Germinal center (tissue), 1 donor: ENCODE data around the gene SHBG.
A peak's percentile ranks its signal among the peaks of the same experiment; 100 is the strongest.
"Not testable (repeated sequence)": the region's sequence is repeated elsewhere in the genome, so short reads cannot be mapped to it uniquely, and the experiment has no call there.

Source experiments
- DNase-seq: peaks from one replicate; pipeline ENCODE4 v3.0.0; 2012; ENCODE audit warnings: mixed read lengths, low spot score

Gene SHBG, protein sequence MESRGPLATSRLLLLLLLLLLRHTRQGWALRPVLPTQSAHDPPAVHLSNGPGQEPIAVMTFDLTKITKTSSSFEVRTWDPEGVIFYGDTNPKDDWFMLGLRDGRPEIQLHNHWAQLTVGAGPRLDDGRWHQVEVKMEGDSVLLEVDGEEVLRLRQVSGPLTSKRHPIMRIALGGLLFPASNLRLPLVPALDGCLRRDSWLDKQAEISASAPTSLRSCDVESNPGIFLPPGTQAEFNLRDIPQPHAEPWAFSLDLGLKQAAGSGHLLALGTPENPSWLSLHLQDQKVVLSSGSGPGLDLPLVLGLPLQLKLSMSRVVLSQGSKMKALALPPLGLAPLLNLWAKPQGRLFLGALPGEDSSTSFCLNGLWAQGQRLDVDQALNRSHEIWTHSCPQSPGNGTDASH

DNA sequence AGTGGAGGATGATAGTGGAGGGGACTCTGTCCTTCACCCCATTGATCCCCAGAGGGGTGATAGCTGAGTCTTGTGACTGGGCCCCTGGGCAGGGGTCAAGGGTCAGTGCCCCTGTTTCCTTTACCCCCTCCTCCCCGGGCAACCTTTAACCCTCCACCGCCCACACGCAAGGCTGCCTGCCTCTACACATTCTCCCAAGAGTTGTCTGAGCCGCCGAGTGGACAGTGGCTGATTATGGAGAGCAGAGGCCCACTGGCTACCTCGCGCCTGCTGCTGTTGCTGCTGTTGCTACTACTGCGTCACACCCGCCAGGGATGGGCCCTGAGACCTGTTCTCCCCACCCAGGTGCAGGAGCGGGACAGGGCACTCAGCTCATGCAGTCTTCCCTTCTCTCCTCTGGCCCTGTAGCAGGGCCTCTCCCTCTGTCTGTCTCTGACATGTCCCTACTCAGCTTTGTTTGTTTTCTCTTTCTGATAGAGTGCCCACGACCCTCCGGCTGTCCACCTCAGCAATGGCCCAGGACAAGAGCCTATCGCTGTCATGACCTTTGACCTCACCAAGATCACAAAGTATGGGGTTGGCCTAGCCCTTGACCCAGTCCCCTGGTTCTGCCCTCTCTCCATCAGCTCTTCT is at the start of gene SHBG:
Gene SHBG (plus strand): TSS at position 197 of the 633 bp plus-strand sequence. CDS start 38 bp downstream, at position 235.
- no peak for DNase-seq

DNA sequence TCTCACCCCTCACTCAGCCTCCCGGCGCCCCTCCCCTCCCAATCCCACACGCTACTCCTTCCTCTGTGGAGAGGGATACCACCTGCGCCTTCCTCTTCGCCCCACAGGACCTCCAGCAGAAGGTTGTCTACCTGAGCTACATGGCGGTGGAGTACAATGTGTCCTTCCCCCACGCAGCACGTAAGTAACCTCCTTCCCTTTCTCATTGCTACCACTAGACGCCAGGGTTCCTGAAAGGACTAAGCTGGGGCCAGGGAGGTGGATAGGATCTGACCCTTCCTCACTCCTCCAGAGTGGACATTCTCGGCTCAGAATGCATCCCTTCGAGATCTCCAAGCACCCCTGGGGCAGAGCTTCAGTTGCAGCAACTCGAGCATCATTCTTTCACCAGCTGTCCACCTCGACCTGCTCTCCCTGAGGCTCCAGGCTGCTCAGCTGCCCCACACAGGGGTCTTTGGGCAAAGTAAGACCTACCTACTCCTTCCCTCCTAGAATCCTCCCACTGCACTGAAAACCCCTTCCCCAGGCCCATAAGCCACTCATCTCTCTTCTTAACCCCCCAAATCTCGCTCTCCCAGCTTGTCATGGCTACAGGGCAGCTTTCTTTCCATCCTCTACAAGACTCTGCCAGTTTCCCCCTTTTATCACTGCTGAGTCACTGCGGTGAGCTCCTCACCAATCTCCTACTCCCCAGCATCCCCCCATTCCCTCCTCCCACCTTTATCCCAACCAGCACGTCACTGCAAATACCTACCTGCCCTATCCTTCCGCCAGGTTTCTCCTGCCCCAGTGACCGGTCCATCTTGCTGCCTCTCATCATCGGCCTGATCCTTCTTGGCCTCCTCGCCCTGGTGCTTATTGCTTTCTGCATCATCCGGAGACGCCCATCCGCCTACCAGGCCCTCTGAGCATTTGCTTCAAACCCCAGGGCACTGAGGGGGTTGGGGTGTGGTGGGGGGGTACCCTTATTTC is 49.0 kb upstream of the SHBG start:
- DNase-seq = no peak

DNA sequence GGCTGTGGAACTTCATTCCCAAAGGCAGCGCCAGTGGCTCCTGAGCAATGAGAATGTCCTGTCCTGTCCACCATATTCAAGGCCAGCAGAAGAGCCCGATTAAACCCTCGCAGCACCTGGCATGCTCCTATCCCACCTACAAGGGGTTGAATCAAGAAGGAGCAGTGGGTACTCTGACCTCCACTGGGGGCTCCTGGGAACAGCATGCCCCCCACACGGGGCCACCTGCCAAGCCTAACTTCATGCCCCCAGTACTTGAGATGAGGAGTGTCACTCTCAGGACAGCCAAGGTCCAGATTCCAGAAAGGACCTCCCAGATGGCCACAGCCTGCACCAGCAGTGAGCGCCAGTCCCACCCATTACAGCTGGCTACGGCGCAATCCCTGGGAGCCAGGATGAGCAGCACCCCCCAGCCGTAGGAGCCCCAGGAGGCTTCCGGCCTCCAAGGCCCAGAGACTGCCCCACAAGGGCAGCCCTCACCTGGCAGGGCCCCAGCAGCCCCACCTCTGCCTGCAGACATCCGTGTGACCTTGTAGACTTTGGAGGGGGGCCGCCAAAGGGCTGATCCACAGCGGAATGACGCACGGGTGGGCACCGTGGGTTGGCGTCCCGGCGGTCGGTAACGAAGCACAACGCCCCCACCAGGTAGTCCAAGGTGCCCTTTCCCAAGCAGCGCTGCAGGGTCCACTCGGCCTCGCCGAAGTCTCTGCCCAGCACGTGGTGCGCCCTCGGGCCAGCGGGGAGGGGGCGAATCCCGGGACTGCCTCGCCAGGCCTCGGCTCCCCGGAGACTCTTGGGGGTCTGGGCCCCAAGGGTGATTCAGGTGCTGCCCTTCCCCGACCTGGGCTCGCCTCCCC is 47.3 kb upstream of the SHBG start:
- DNase-seq = no peak

DNA sequence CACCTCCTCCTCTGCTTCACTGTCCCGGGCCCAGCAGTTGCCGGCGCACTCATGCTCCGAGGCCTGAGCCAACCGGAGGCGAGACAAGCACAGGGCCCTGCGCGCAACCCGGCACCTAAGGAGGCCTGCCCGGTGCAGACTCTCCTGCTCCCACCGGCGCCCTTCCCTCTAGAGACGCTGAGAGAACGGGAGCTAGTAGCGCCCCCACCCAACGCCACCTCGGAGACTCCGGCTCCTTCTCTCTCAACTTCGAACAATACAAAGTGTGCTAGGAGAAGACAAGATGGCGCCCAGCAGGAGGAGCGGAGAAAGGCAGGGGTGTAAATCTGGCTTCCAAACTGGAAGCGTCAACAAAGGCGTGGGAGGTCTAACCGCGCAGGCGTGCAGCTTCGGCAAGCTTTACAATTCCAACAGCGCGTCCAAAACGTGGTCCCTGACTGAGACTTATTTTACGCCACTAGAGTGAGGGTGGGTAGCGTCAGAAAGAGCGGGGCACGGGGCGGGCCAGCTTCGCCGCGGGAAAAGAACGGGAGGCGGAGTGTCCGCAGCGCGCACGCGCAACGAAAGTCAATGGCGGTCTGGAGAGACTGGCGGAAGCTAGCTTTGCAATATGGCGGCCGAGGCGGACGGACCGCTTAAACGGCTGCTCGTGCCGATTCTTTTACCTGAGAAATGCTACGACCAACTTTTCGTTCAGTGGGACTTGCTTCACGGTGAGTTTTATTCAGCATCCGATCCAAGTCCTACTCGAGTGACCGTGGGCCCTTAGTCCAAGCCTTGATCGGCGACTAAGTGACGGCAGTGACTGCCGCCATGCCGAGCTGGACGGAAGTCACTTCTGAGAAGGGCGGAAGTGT is 46.5 kb upstream of the SHBG start, which contains the start of gene MPDU1:
Gene MPDU1 (plus strand): TSS at position 600 of the 857 bp plus-strand sequence. CDS start 11 bp downstream, at position 611.
- DNase-seq = peak; percentile 91

DNA sequence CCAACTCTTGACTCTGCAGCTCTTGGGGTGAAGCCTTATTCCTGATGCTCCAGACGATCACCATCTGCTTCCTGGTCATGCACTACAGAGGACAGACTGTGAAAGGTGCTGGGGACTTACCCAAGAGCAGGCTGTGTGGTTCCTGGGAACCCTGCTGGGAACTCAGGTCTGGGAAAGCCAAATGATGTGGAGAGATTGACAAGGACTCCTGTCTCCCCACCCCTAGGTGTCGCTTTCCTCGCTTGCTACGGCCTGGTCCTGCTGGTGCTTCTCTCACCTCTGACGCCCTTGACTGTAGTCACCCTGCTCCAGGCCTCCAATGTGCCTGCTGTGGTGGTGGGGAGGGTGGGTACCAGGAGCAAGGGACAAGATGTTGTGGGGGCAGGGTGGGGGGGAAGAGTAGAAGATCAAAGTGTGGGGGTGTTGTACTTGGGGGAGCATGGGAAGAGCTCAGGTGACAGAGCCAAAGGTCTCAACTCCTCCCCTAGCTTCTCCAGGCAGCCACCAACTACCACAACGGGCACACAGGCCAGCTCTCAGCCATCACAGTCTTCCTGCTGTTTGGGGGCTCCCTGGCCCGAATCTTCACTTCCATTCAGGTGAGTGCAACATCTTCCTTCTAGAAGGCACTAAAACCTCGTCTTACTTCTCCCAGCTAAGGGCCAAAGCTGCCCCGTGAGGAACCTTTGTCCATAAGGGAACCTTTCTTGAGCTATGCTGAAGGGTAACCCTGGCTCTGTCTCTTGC is 43.1 kb upstream of the SHBG start:
- no peak for DNase-seq

DNA sequence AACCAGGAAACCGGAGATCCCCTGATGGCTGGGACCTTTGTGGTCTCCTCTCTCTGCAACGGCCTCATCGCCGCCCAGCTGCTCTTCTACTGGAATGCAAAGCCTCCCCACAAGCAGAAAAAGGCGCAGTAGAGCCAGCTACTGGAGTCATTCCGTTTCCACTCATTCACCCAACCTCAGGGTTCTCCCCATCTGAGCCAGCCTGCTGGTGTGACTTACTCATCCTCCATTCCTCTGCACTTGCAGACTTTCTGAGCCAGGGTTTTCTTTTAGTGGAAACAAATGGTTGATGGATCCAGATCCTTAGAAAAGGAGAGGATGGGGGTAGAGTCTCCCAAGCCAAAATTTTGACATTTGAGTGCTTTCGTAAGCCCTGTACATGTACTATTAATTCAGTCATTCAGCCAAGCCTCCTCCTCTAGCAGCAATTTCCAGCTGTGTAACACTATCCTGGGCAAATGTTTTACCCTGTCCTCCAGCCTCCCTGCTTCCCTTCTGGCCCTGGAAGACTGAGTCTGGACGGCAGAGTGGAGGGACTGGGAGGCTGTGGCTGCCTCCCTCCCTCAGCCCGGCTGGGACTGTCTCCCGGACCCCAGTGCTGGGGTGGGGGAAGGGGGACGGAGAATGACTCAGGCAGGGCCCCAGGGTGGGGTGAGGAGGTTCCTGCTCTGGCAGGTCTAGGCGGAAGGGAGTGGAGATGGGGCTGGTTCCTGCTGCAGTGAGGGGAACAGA is 42.3 kb upstream of the SHBG start:
- DNase-seq = no peak

DNA sequence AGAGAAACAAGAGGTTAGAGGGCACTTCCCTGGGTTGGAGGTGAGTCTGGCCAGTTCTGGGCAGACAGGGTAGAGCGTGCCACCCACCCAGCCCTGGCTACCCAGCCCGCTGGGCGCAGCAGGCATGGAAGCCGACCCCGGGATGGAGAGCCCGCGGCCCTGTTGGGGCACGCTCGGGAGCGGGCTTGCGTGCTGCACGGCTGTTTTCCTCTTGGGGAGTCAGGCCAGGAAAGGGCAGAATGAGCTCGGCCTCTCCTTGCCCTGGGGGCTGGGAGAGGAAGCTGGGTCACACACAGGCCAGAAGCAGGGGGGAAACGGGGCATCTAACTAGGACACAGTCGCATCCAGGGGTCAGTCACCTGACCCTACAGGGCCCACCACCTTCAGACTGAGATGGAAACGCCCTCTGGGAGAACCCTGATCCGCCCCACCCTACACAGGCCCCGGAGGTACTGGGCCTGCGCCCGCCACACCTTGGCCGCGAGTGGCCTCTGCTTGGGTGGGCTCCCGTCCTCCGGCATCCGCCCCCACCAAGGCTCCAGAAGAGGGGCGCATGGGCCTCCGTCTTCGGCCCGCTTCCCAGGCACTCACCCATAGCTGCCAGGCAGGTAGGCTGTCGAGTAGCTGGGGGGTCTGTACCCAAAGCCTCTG is 41.3 kb upstream of the SHBG start:
- DNase-seq = no peak

DNA sequence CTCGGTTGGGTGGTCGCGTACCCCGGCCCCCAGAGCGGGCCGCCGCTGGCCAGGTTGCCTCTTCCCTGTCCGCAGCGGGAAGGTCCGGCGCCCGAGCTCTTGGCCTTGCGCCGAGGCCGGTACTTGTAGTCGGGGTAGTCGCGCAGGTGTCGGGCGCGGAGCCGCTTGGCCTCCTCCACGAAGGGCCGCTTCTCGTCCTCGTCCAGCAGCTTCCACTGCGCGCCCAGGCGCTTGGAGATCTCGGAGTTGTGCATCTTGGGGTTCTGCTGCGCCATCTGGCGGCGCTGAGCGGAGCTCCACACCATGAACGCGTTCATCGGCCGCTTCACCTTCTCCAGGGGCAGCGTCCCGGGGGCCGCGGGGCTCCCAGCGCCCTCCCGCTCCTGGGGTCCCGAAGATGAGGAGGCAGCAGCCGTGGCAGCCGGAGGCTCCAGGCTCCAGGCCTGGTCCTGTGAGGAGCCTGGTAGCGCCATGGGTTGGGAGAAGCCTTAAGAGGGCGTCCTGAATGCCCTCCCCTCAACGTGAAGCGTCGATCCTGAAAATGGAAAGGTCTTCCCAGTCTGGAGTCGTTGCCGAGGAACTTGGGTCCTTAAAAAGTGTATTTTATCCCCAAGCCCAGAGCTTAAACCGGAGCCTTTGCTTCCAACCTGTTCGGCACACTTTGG is 40.6 kb upstream of the SHBG start:
- peak; percentile 80 for DNase-seq

DNA sequence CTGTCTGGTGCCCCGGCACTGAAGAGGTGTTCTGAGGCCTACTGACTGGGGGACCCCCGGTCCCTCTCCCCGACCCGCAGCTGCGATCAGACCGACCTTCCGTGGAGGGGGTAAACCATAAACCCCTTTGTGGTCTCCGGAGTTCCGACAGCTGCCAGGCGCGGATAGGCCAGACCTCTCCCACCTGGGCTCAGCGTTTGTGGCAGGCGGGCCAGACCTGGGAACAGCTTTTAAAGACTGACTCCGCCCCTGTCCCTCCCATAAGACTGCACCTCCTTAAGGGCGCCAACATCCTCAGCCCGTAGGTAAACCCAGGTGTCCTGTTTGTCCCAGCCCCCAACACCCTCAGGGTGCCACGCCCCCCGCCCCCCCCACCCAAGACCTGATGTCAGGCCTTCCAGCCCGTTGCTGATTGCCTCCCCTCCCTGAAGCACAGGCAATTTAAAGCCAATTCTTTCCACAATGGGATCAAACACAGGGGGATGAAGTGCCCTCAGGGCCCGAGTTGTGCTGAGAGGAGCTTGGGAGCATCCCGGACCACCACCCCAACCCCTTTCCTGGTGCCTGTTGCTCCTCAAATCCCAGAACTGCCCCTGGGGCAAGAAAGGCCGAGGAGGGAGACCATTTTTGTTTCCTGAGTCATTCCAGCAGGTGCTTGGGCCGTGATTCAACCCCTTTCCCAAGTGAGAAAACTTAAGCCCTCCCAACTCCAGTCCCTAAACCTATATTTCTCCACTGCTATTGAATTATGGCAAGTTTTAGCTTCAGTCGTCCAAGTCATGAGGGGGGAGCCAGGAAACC is 39.8 kb upstream of the SHBG start, which contains the start of gene SOX15:
Gene SOX15 (minus strand): TSS at position 204 of the 801 bp plus-strand sequence. CDS start 418 bp downstream, outside the sequence.
- no peak for DNase-seq

DNA sequence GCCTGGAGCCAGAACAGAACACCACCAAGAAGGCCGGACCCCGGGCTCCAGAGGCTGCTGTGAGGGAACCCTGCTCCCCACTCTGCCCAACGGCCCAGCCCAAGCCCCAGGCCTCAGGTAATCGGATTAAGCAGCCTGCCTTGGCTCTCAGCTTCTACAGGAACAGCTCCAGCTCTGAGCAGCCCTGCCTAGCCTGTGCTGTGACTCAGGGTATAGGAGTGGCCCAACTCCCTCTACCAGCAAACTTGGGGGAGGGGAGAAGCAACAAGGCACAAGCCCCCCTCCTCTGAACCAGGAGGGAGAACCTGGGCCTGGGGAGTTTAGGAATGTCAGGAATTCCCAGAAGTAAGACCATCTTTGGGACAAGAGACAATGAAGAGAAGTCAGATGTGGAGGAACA is 39.2 kb upstream of the SHBG start:
- no peak for DNase-seq

DNA sequence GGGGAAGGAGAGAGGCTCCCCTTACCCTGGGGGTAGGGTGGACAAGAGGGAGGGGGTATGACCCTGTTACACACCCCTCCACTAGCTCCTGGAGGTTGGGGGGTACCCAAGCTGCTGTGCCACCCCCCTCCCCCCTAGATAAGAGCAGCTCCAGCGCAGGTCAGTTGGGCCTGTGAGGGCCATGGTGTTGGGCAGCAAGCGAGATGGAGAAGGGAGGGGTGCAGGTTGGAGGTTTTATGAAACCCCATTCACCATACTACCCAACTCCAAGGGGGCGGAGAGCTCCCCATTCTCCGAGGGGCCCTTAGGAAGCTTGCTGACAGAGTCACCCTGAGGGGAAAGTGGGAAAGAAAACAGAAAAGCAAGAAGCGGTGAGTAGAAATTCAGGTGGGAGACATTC is 38.3 kb upstream of the SHBG start:
- DNase-seq = no peak

DNA sequence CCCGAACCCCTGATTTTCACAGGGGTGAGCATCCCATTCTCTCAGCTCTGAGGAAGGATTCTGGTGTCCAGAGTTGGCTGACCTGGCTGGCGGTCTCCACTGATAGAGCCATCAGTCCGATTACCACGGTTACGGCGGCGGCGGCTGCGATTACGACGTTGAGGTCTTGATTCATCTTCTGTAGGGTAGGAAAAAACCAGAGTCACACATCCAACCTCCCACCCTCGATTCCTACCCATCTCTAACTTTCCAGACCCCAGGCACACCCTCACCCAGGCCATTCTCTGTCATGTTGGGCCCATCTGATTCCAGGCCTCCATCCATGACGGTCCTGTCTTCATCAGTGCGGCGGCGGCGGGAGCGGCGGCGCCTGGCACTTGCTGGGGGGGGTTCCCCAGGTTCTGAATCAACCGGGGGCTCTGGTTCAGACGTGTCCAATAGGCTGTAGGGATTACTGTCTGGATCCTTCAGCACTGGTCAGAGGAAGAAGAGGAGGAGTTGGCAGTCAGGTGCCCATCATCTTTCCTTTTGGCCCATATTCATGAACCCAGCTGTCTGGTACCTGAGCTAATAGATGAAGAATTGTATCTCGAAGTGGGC is 37.4 kb upstream of the SHBG start:
- DNase-seq = no peak

DNA sequence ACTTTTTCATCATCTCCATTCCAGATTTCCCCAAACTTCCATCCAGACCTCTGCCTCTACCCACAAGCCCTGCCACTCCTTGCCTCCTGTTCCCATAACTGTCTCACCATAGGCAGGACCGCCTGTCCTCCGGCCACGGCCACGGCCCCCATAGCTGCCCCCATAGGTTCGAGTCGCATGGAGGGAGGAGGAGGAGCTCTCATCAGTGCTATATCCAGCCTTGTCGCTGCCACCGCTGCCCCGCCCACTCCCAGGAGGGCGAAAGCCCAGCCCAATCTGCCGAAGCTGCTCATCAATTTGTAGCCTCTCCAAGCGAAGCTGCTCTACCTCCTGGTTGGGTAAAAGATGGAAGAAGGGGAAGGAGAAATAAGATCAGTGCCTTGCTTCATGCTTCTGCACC is 36.6 kb upstream of the SHBG start:
- no peak for DNase-seq

DNA sequence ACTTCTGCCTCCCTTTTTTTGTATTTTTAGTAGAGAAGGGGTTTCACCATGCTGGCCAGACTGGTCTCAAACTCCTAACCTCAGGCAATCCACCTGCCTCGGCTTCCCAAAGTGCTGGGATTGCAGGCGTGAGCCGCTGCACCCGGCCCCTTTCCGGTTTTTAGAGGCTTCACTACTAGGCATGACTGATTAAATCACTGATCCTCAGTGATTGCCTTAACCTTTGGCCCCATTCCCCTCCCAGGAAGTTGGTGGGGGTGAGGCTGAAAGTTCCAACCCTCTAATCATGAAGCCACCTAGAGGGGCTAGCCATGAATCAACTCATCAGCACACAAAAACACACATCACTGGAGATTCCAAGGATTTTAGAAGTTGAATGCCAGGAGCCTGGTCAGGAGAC is 32.4 kb upstream of the SHBG start:
- DNase-seq = not testable (repeated sequence)

DNA sequence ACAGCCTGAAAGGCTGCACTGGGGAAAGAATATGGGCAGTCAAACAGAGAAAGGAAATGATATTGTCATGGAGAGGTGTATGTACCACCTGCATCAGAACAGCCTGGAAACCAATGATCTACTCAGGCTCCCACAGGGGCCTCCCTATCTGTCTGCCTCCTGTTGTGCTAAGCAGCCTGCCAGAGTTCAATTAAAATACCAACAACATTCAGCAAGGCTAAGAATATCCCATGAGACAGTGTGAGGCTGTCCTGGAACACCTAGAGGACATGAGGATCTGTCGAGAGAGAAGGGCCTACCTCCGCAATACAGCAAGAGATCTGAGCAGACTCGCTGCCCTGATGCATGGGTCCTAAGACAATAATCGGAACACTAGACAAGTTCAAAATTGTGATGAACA is 23.7 kb upstream of the SHBG start:
- DNase-seq = no peak

DNA sequence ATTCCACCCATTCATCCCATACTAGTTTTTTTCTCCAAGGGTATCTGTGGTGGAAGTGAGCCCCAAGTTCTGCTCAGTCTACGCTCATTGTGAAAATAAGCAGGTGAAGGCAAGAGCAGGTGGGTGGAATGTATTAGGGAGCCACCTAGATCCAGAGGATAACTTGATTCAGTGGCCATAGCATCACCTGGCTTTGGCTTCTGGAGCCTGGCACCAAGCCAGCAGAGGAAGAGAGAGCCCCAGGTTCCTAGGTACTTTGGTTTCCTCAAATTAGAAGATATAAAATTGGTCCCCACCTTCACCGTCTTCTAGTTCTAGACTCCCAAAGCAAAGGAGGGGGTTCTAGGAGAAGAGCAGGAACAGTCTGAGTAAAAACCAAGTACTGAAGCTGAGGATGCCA is 19.3 kb upstream of the SHBG start:
- no peak for DNase-seq
